H9 (cell line): Measurements from ENCODE around the gene DGKD. TPM values are rescaled to one million over a fixed set of nuclear protein-coding genes. Genes with fewer than 3 reads are reported as not detected.

Experiments
- DNase-seq: peaks from one replicate; pipeline ENCODE4 v3.0.0-alpha.2; 2017
- H2AFZ ChIP-seq: one replicate; pipeline ENCODE4 v1.6.1; 2013; ENCODE audit warnings: mild to moderate bottlenecking, low read length, control low read depth, moderate library complexity
- H2AK5ac ChIP-seq: 2 replicates; pipeline ENCODE4 v1.6.1; 2013; ENCODE audit warnings: low read length, control low read depth, mixed read lengths; ENCODE audit not compliant: insufficient read length
- H2BK120ac ChIP-seq: one replicate; pipeline ENCODE4 v1.6.1; 2013; ENCODE audit warnings: low read depth, mild to moderate bottlenecking, low read length, control low read depth, inconsistent platforms; ENCODE audit not compliant: poor library complexity, severe bottlenecking
- H2BK12ac ChIP-seq: 2 replicates; pipeline ENCODE4 v1.6.1; 2013; ENCODE audit warnings: low read length, control low read depth, mixed read lengths, low read depth; ENCODE audit not compliant: insufficient read length
- H2BK15ac ChIP-seq: 2 replicates; pipeline ENCODE4 v1.6.1; 2013; ENCODE audit warnings: low read depth, low read length, control low read depth
- H2BK20ac ChIP-seq: one replicate; pipeline ENCODE4 v1.6.1; 2013; ENCODE audit warnings: low read depth, mild to moderate bottlenecking, low read length, control low read depth, inconsistent platforms; ENCODE audit not compliant: poor library complexity, severe bottlenecking
- H2BK5ac ChIP-seq: 2 replicates; pipeline ENCODE4 v1.6.1; 2013; ENCODE audit warnings: low read length, control low read depth, mixed read lengths; ENCODE audit not compliant: insufficient read length
- H3K14ac ChIP-seq: 2 replicates; pipeline ENCODE4 v1.6.1; 2013; ENCODE audit warnings: low read length, control low read depth; ENCODE audit not compliant: insufficient read depth
- H3K18ac ChIP-seq: 2 replicates; pipeline ENCODE4 v1.6.1; 2013; ENCODE audit warnings: low read depth, mild to moderate bottlenecking, mixed read lengths, low read length, control low read depth; ENCODE audit not compliant: insufficient read length
- H3K23ac ChIP-seq: 2 replicates; pipeline ENCODE4 v1.6.1; 2013; ENCODE audit warnings: low read length, control low read depth, mixed read lengths, low read depth; ENCODE audit not compliant: insufficient read length
- H3K23me2 ChIP-seq: 2 replicates; pipeline ENCODE4 v1.6.1; 2013; ENCODE audit warnings: low read depth, mild to moderate bottlenecking, mixed read lengths, low read length, control low read depth; ENCODE audit not compliant: insufficient read length, poor library complexity, severe bottlenecking
- H3K27ac ChIP-seq: 2 replicates; pipeline ENCODE4 v1.5.1; 2013; ENCODE audit warnings: low read length, control low read depth, mixed read lengths, low read depth; ENCODE audit not compliant: insufficient read length
- H3K27me3 ChIP-seq: 2 replicates; pipeline ENCODE4 v1.6.1; 2013; ENCODE audit warnings: low read length, control low read depth, inconsistent platforms; ENCODE audit not compliant: insufficient read depth
- H3K4ac ChIP-seq: 2 replicates; pipeline ENCODE4 v1.6.1; 2013; ENCODE audit warnings: low read depth, mild to moderate bottlenecking, control low read depth, inconsistent platforms, low read length, moderate library complexity
- H3K4me1 ChIP-seq: 2 replicates; pipeline ENCODE4 v1.6.1; 2013; ENCODE audit warnings: low read length, control low read depth, inconsistent platforms; ENCODE audit not compliant: insufficient read depth
- H3K4me2 ChIP-seq: 2 replicates; pipeline ENCODE4 v1.6.1; 2013; ENCODE audit warnings: low read length, control low read depth, mixed read lengths; ENCODE audit not compliant: insufficient read length, insufficient read depth
- H3K56ac ChIP-seq: 2 replicates; pipeline ENCODE4 v1.6.1; 2013; ENCODE audit warnings: low read depth, mild to moderate bottlenecking, mixed read lengths, low read length, control low read depth; ENCODE audit not compliant: insufficient read length
- H3K79me1 ChIP-seq: 2 replicates; pipeline ENCODE4 v1.6.1; 2013; ENCODE audit warnings: low read depth, mild to moderate bottlenecking, moderate library complexity, low read length, control low read depth, inconsistent platforms; ENCODE audit not compliant: insufficient read depth, poor library complexity, severe bottlenecking
- H3K79me2 ChIP-seq: 2 replicates; pipeline ENCODE4 v1.6.1; 2013; ENCODE audit warnings: low read length, control low read depth, inconsistent platforms; ENCODE audit not compliant: insufficient read depth
- H3K9ac ChIP-seq: 2 replicates; pipeline ENCODE4 v1.6.1; 2013; ENCODE audit warnings: low read length, control low read depth, mixed read lengths; ENCODE audit not compliant: insufficient read length; ENCODE audit errors: extremely low read depth
- H3K9me3 ChIP-seq: one replicate; pipeline ENCODE4 v1.6.1; 2013; ENCODE audit warnings: low read depth, low read length, inconsistent platforms; ENCODE audit not compliant: control insufficient read depth
- H3T11ph ChIP-seq: one replicate; pipeline ENCODE4 v1.6.1; 2013; ENCODE audit warnings: mild to moderate bottlenecking, low read length, control low read depth, inconsistent platforms
- H4K20me1 ChIP-seq: one replicate; pipeline ENCODE4 v1.6.1; 2013; ENCODE audit not compliant: control insufficient read depth, insufficient read length, insufficient read depth
- H4K5ac ChIP-seq: 2 replicates; pipeline ENCODE4 v1.6.1; 2013; ENCODE audit warnings: low read depth, mild to moderate bottlenecking, mixed read lengths, low read length, control low read depth; ENCODE audit not compliant: insufficient read length
- H4K8ac ChIP-seq: replicated peaks from 2 replicates; pipeline ENCODE4 v1.6.1; 2013; ENCODE audit warnings: low read length, control low read depth, mixed read lengths, low read depth; ENCODE audit not compliant: insufficient read length
- H4K91ac ChIP-seq: 2 replicates; pipeline ENCODE4 v1.6.1; 2013; ENCODE audit warnings: low read depth, mild to moderate bottlenecking, moderate library complexity, mixed read lengths, low read length, control low read depth; ENCODE audit not compliant: insufficient read length
- H3K27ac Mint-ChIP-seq, 3 experiments: 2 replicates in 2 of 3; 3 replicates in 1 of 3; pipeline ENCODE4 v1.8.0; 2020 to 2021; ENCODE audit warnings: mixed read lengths in 3 of 3, mild to moderate bottlenecking in 1 of 3, moderate library complexity in 1 of 3
- H3K27me3 Mint-ChIP-seq: 2 replicates; pipeline ENCODE4 v1.8.0; 2021; ENCODE audit warnings: low read depth, mild to moderate bottlenecking, moderate library complexity, mixed read lengths
- H3K36me3 Mint-ChIP-seq, 3 experiments: 2 replicates in 2 of 3; 3 replicates in 1 of 3; pipeline ENCODE4 v1.8.0; 2020 to 2021; ENCODE audit warnings: low read depth in 3 of 3, mixed read lengths in 3 of 3; ENCODE audit not compliant: insufficient read depth in 1 of 3
- H3K4me1 Mint-ChIP-seq, 2 experiments: 2 replicates each; pipeline ENCODE4 v1.8.0; 2020; ENCODE audit warnings: mixed read lengths in 2 of 2
- H3K4me3 Mint-ChIP-seq, 2 experiments: 2 replicates in 1 of 2; 3 replicates in 1 of 2; pipeline ENCODE4 v1.8.0; 2020 to 2021; ENCODE audit warnings: mild to moderate bottlenecking in 2 of 2, mixed read lengths in 2 of 2, moderate library complexity in 1 of 2
- H3K9me3 Mint-ChIP-seq, 2 experiments: 2 replicates in 1 of 2; 3 replicates in 1 of 2; pipeline ENCODE4 v1.8.0; 2020; ENCODE audit warnings: mild to moderate bottlenecking in 2 of 2, mixed read lengths in 2 of 2, moderate library complexity in 1 of 2
- CTCF ChIP-seq: fragments of 200-600 bp; sonication (generic); conservative IDR thresholded peaks from 3 replicates; pipeline ENCODE4 v1.8.0; 2021; ENCODE audit warnings: antibody characterized with exemption, mild to moderate bottlenecking
- WGBS: extraction: QIAGEN DNeasy Blood & Tissue Kit; methylation state at CpG from one replicate; pipeline ENCODE4 v1.1.7; 2013; ENCODE audit warnings: missing lambda C conversion rate, low lambda C conversion rate, mixed read lengths; ENCODE audit not compliant: insufficient read length; ENCODE audit errors: extremely low coverage; 5-methylcytosine and 5-hydroxymethylcytosine counted together
- total RNA-seq: library from RNA; stranded (reverse); gene quantifications from 2 replicates; pipeline ENCODE4 v1.2.1, GENCODE V29; 2021

The DGKD gene
- total RNA-seq, 1 experiment from 2014 or later, result 20.7 TPM

GRCh38 chr2:233429175-233429897, 75.0 kb downstream of the DGKD start:
- Histone ChIP-seq H4K8ac (no peak overlapping the region), H2AFZ (no peak overlapping the region), H3K79me2 (no peaks in the 10 kb centered on the region), H2AK5ac (no peak overlapping the region), H3K23me2 (no peaks in the 10 kb centered on the region), H3K9ac (no peak overlapping the region), H2BK120ac (no peak overlapping the region), H2BK5ac (no peak overlapping the region), H2BK15ac (no peak overlapping the region), H3K56ac (no peak overlapping the region), H3K4me1 (no peaks in the 10 kb centered on the region), H3K14ac (no peak overlapping the region), H3K18ac (no peak overlapping the region), H2BK20ac (no peak overlapping the region), H3K23ac (no peak overlapping the region), H3K79me1 (no peaks in the 10 kb centered on the region), H3T11ph (no peak overlapping the region), H3K27me3 (no peaks in the 10 kb centered on the region), H4K5ac (no peak overlapping the region), H4K20me1 (no peaks in the 10 kb centered on the region), H4K91ac (no peak overlapping the region), H3K27ac (no peak overlapping the region), H3K4ac (no peak overlapping the region), H3K4me2 (no peak overlapping the region), H3K9me3 (no peaks in the 10 kb centered on the region), H2BK12ac (no peak overlapping the region)
- Mint-ChIP-seq H3K27ac (peak overlapping the region in 1 of 3 experiments; percentile 68; a peak in 2 of 7 replicates), H3K4me3 (no peak overlapping the region), H3K9me3 (no peaks in the 10 kb centered on the region; a peak in 1 of 5 replicates), H3K4me1 (peaks cover 8 to 10% of the 10 kb centered on the region in 2 experiments), H3K27me3 (no peaks in the 10 kb centered on the region), H3K36me3 (peaks cover 0 to 5% (median 2%) of the 10 kb centered on the region in 3 experiments; a peak in 2 of 7 replicates)
- no peak for DNase-seq
- no peak for TF ChIP-seq CTCF
- no CpG with 5 or more reads among the region's 20 CpGs for WGBS
